ENCODE measurements around the gene PCDH9.

GRCh38 chr13:66557357-66557756 lies 672.8 kb downstream of the PCDH9 start:
- TF ChIP-seq CTCF (IDR thresholded peaks at IDR 0.05) (no peak), POLR2AphosphoS5 (IDR thresholded peaks at IDR 0.05) (no peak), POLR2A (IDR thresholded peaks at IDR 0.05) (no peak), EP300 (IDR thresholded peaks at IDR 0.05) (no peak)

Measured in suprapubic skin (tissue), 4 donors.